Measurements from ENCODE around the gene AMBRA1. TPM values are rescaled to one million over a fixed set of nuclear protein-coding genes. Genes with fewer than 3 reads are reported as not detected.

AMBRA1 gene
- total RNA-seq, 1 donor from 2014 or later, result 45.8 TPM

DNA sequence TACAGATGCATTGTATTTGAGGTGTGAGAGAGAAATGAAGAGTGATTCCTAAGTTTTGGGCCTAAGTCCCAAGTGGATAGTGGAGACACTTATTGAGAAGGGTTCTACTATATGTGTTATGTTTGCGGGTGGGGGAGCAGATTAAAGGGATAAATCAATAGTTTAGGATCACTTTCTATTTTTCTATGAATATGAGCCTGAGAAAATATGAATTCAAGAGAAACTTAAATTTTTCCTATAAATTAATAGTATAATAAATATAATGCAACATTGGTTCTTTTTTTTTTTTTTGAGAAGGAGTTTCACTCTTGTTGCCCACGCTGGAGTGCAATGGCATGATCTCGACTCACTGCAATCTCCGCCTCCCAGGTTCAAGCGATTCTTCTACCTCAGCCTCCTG, 31.3 kb downstream of the AMBRA1 start:
- TF ChIP-seq, protein P1, sequence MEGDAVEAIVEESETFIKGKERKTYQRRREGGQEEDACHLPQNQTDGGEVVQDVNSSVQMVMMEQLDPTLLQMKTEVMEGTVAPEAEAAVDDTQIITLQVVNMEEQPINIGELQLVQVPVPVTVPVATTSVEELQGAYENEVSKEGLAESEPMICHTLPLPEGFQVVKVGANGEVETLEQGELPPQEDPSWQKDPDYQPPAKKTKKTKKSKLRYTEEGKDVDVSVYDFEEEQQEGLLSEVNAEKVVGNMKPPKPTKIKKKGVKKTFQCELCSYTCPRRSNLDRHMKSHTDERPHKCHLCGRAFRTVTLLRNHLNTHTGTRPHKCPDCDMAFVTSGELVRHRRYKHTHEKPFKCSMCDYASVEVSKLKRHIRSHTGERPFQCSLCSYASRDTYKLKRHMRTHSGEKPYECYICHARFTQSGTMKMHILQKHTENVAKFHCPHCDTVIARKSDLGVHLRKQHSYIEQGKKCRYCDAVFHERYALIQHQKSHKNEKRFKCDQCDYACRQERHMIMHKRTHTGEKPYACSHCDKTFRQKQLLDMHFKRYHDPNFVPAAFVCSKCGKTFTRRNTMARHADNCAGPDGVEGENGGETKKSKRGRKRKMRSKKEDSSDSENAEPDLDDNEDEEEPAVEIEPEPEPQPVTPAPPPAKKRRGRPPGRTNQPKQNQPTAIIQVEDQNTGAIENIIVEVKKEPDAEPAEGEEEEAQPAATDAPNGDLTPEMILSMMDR (conservative IDR thresholded peaks at IDR 0.05), result no peak
- no peak overlapping the region for H3K4me3 Mint-ChIP-seq
- DNase-seq (ENCODE audit: low read depth, low spot score), result no peak
- H3K36me3 Mint-ChIP-seq (ENCODE audit: low read depth), result no peaks in the 10 kb centered on the region
- H3K9me3 Mint-ChIP-seq, result no peaks in the 10 kb centered on the region
- H3K27ac Mint-ChIP-seq (ENCODE audit: unreplicated experiment), result no peak overlapping the region
- peaks cover 3% of the 10 kb centered on the region for H3K4me1 Mint-ChIP-seq
- H3K27me3 Mint-ChIP-seq (ENCODE audit: low read depth), result no peaks in the 10 kb centered on the region

DNA sequence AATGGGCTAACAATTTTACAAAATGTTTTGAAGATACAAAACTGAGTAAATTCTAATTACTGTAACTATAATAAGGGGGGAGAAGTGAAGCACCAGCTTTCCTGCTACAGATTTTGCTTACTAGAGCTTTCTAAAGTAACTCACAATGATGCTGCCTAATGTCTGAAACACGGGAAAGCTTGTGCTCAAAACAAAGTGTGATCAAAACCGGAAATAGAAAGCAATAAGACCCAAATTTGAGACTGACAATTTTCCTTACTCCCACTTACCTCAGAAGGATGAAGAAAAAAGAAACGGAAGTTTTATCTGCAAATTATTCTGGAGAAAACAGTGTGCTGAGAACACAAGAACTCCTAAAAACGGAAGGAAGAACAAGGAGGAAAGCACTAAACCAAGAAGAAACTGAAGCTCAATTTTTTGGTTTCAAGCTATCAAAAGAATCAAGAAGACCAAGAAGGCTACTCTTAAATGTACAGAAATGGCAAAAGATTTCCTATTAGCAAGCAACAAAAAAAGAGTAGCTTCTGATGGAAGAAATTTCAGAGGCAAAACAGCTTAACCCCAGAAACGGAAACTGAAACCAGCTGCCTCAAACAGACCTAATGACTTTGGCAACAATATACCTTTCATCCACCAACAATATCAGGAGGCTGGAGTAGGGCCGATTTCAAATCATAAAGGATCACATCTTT, 33.4 kb downstream of the AMBRA1 start:
- Mint-ChIP-seq H3K9me3 (no peaks in the 10 kb centered on the region), H3K27ac (ENCODE audit: unreplicated experiment) (no peak overlapping the region), H3K27me3 (ENCODE audit: low read depth) (no peaks in the 10 kb centered on the region), H3K4me3 (no peak overlapping the region), H3K36me3 (ENCODE audit: low read depth) (no peaks in the 10 kb centered on the region), H3K4me1 (peaks cover 3% of the 10 kb centered on the region)
- DNase-seq (ENCODE audit: low read depth, low spot score), result no peak
- TF ChIP-seq, protein P1 (conservative IDR thresholded peaks at IDR 0.05), result no peak

DNA sequence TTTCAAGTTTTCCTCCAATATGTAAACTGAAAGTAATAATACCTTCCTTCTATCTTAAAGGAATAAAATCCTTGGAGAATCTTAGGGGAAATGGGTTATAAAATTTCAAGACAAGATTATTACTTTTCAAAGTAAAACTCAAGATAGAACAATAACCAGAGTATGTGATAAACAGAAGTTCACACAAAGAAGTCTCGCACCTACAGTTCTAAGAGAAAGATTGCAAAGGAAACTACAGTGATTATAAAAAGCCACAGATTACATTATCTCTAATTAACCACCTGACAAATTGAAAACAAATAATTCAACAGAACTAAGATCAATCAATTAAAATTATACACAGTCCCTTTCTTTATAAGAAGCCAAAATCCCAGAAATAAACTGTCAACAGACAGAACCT, 34.0 kb downstream of the AMBRA1 start:
- Mint-ChIP-seq H3K9me3 (no peaks in the 10 kb centered on the region), H3K36me3 (ENCODE audit: low read depth) (no peaks in the 10 kb centered on the region), H3K4me3 (no peak overlapping the region), H3K4me1 (peaks cover 5% of the 10 kb centered on the region), H3K27me3 (ENCODE audit: low read depth) (no peaks in the 10 kb centered on the region), H3K27ac (ENCODE audit: unreplicated experiment) (no peak overlapping the region)
- TF ChIP-seq, protein P1 (conservative IDR thresholded peaks at IDR 0.05), result no peak
- no peak for DNase-seq (ENCODE audit: low read depth, low spot score)

DNA sequence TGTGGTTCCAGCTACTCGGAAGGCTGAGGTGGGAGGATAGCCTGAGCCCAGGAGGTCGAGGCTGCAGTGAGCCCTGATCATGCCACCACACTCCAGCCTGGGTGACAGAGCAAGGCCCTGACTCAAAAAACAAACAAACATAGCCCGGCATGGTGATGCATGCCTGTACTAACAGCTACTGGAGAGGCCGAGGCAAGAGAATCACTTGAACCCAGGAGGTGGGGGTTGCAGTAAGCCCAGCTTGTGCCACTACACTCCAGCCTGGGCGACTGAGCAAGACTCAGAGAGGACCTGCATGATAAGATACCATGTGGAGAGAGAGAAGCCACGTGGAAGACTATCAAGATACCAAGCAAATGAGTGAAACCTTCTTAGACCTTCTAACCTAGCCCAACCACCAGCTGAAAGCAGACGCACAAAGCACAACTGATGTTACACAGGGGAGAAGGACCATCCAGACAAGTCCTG, 36.1 kb downstream of the AMBRA1 start:
- Mint-ChIP-seq H3K4me1 (peaks cover 14% of the 10 kb centered on the region), H3K9me3 (no peaks in the 10 kb centered on the region), H3K27ac (ENCODE audit: unreplicated experiment) (no peak overlapping the region), H3K36me3 (ENCODE audit: low read depth) (no peaks in the 10 kb centered on the region), H3K27me3 (ENCODE audit: low read depth) (no peaks in the 10 kb centered on the region), H3K4me3 (no peak overlapping the region)
- TF ChIP-seq, protein P1 (conservative IDR thresholded peaks at IDR 0.05), result no peak
- no peak for DNase-seq (ENCODE audit: low read depth, low spot score)

DNA sequence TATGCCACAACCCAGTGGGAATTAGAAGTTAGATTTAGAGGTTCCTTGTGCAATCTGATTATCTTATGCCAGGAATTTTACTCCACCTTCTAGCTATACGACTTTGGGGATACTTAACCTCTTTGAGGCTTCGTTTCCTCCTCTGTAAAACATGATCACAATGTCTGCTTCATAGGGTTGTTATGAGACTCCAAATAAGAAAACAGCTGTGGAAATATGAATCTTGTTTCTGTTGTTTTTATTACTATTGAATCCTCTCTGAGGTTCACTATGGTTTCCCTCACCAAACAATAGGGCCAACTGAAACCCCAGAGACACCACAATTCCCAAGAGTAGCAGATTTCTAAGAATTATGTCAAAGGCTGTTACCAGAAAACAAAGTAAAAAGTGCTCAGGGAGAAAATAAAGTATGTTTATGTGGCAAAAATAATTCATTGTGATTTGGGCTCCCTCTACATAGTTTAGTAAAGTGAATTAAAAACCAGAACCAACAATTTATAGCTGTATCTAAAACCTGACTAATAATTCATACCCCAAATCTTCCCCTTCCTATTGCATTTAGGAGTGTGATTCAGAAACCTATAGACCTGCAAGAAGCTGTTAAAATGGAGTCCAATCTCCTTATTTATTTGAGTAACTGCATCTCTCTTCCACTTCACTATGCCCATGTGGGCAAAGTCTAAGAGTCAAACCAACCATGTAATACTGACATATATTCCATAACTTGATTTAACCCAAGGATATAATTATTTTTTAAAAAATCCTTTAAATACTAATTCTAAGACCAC, 38.4 kb downstream of the AMBRA1 start:
- TF ChIP-seq, protein P1 (conservative IDR thresholded peaks at IDR 0.05), result no peak
- Mint-ChIP-seq H3K27ac (ENCODE audit: unreplicated experiment) (no peak overlapping the region), H3K36me3 (ENCODE audit: low read depth) (no peaks in the 10 kb centered on the region), H3K27me3 (ENCODE audit: low read depth) (no peaks in the 10 kb centered on the region), H3K9me3 (no peaks in the 10 kb centered on the region), H3K4me1 (peaks cover 13% of the 10 kb centered on the region), H3K4me3 (no peak overlapping the region)
- no peak for DNase-seq (ENCODE audit: low read depth, low spot score)

Data from neural crest cell (in vitro differentiated cells).